Measurements from ENCODE around the gene NF2. TPM values are rescaled to one million over a fixed set of nuclear protein-coding genes. Genes with fewer than 3 reads are reported as not detected.

The NF2 gene
- polyA plus RNA-seq, 2 of the 4 experiments (the other 2 are of a cell fraction) = 14.4 to 23.7 TPM

- TF ChIP-seq PHF8 (IDR thresholded peaks at IDR 0.05; ENCODE audit: borderline replicate concordance, low read depth) = no peak
- TF ChIP-seq HEYL (CRISPR knock-in tag; IDR thresholded peaks at IDR 0.05) = no peak
- TF ChIP-seq CEBPB (IDR thresholded peaks at IDR 0.05) = no peak
- no peak for TF ChIP-seq MAX (IDR thresholded peaks at IDR 0.05)
- TF ChIP-seq MAFK (IDR thresholded peaks at IDR 0.05; ENCODE audit: partially characterized antibody) = no peak
- no peak for TF ChIP-seq RFX5 (IDR thresholded peaks at IDR 0.05)
- TF ChIP-seq, protein P1, sequence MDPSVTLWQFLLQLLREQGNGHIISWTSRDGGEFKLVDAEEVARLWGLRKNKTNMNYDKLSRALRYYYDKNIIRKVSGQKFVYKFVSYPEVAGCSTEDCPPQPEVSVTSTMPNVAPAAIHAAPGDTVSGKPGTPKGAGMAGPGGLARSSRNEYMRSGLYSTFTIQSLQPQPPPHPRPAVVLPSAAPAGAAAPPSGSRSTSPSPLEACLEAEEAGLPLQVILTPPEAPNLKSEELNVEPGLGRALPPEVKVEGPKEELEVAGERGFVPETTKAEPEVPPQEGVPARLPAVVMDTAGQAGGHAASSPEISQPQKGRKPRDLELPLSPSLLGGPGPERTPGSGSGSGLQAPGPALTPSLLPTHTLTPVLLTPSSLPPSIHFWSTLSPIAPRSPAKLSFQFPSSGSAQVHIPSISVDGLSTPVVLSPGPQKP (IDR thresholded peaks at IDR 0.05; ENCODE audit: low read depth, low read length) = no peak
- no peak for TF ChIP-seq JUNB (IDR thresholded peaks at IDR 0.05)
- no peak for TF ChIP-seq KDM1A (IDR thresholded peaks at IDR 0.05; ENCODE audit: low read depth)
- no peak for TF ChIP-seq NFE2L2 (conservative IDR thresholded peaks at IDR 0.05; ENCODE audit: low read length)
- no peak for TF ChIP-seq FOSB (CRISPR knock-in tag; IDR thresholded peaks at IDR 0.05)
- no peak for TF ChIP-seq ZNF302 (CRISPR knock-in tag; IDR thresholded peaks at IDR 0.05)
- no peak for TF ChIP-seq NPAS2 (CRISPR knock-in tag; IDR thresholded peaks at IDR 0.05; ENCODE audit: borderline replicate concordance)
- TF ChIP-seq HOXB5 (CRISPR knock-in tag; IDR thresholded peaks at IDR 0.05) = no peak
- TF ChIP-seq CBX2 (IDR thresholded peaks at IDR 0.05; ENCODE audit: borderline replicate concordance, low read depth) = no peak
- TF ChIP-seq, protein P2, sequence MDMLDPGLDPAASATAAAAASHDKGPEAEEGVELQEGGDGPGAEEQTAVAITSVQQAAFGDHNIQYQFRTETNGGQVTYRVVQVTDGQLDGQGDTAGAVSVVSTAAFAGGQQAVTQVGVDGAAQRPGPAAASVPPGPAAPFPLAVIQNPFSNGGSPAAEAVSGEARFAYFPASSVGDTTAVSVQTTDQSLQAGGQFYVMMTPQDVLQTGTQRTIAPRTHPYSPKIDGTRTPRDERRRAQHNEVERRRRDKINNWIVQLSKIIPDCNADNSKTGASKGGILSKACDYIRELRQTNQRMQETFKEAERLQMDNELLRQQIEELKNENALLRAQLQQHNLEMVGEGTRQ (IDR thresholded peaks at IDR 0.05) = no peak
- TF ChIP-seq KDM5A (IDR thresholded peaks at IDR 0.05) = no peak
- TF ChIP-seq, protein P3, sequence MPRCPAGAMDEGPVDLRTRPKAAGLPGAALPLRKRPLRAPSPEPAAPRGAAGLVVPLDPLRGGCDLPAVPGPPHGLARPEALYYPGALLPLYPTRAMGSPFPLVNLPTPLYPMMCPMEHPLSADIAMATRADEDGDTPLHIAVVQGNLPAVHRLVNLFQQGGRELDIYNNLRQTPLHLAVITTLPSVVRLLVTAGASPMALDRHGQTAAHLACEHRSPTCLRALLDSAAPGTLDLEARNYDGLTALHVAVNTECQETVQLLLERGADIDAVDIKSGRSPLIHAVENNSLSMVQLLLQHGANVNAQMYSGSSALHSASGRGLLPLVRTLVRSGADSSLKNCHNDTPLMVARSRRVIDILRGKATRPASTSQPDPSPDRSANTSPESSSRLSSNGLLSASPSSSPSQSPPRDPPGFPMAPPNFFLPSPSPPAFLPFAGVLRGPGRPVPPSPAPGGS (IDR thresholded peaks at IDR 0.05) = no peak
- TF ChIP-seq NR3C1 (IDR thresholded peaks at IDR 0.05) = no peak
- no peak for TF ChIP-seq ZSCAN20 (CRISPR knock-in tag; IDR thresholded peaks at IDR 0.05)
- Histone ChIP-seq H3K9me3 (no peaks in the 10 kb centered on the region), H3K27ac (peak overlapping the region in 1 of 2 experiments; percentile 47; a peak in 2 of 6 replicates), H3K4me3 (no peak overlapping the region), H3K4me2 (no peak overlapping the region), H3K4me1 (peaks cover 52% of the 10 kb centered on the region)
- WGBS (ENCODE audit: missing lambda C conversion rate) = 72% methylated on average over 4 of the region's 4 CpGs
- DNase-seq (ENCODE audit: low read depth in 1 of 2, low spot score in 1 of 2) (no peak), FAIRE-seq (no peak), ATAC-seq (no peak)
- ChIA-PET POLR2A (no interaction called here), CTCF (interaction anchor here (0.6 to 2.5 kb wide), 7 partner anchors 9 to 640 kb away, joined by 3 to 12 read pairs (median 3); no protein-coding TSS in a partner anchor)
Measured at GRCh38 chr22:29615705-29616327, 12.4 kb downstream of the NF2 start.

DNA sequence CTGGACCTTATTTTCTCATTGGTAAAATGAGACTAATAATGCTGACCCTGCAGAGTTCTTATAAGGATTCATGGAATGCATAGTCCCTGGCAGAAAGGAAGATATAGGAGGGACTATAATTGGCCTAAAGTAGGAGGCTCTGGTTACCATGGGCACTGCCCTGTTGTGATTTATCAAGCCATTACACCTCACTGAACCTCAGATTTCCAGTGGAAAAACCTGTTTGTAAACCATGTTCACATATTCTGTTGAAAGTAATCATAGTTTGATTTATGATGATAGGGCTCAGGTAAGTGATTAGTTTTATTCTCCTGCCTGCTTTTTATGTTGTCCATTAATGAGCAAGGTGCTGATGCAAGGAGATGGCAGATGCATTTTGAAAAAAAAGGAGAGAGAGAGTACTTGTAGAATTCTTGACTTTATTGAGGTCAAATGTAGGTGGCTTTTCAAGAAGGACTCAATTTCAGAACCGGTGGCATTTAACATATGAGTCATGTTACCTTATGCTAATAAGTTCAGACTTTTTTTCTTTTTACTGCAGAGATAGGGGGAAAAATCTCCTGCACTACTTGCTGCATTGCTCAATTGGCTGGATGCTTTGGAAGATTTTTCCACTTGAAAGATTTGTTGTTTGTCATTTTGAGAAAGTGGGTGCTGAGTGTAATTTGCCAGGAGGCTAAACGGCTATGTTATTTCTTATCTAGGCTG is 14.6 kb downstream of the NF2 start:
- no peak for FAIRE-seq

More for the DNA sequence above, 14.6 kb downstream of the NF2 start:
- H3K9me3 ChIP-seq = no peaks in the 10 kb centered on the region
- CTCF ChIA-PET = interaction anchor here (1.2 to 2.5 kb wide), 3 partner anchors 8 to 18 kb away, joined by 4 to 12 read pairs (median 5); no protein-coding TSS in a partner anchor
- peak in 1 of 2 experiments; percentile 36; a peak in 1 of 6 replicates for ATAC-seq
- H3K27ac ChIP-seq = peak overlapping the region; percentile 89 to 93
- peaks cover 72% of the 10 kb centered on the region for H3K4me1 ChIP-seq
- H3K4me3 ChIP-seq = no peak overlapping the region
- no peak for DNase-seq (ENCODE audit: low read depth in 1 of 2, low spot score in 1 of 2)
- TF ChIP-seq CEBPB (IDR thresholded peaks at IDR 0.05) (peak in 1 of 2 experiments; percentile 48; a peak in 2 of 4 replicates), MAFK (IDR thresholded peaks at IDR 0.05; ENCODE audit: partially characterized antibody) (peak; percentile 78), FOSL2 (IDR thresholded peaks at IDR 0.05) (no peak), FOSL2 (CRISPR knock-in tag; IDR thresholded peaks at IDR 0.05) (peak; percentile 16; the same call in 1 of the 2 replicates)
- TF ChIP-seq, protein P4, sequence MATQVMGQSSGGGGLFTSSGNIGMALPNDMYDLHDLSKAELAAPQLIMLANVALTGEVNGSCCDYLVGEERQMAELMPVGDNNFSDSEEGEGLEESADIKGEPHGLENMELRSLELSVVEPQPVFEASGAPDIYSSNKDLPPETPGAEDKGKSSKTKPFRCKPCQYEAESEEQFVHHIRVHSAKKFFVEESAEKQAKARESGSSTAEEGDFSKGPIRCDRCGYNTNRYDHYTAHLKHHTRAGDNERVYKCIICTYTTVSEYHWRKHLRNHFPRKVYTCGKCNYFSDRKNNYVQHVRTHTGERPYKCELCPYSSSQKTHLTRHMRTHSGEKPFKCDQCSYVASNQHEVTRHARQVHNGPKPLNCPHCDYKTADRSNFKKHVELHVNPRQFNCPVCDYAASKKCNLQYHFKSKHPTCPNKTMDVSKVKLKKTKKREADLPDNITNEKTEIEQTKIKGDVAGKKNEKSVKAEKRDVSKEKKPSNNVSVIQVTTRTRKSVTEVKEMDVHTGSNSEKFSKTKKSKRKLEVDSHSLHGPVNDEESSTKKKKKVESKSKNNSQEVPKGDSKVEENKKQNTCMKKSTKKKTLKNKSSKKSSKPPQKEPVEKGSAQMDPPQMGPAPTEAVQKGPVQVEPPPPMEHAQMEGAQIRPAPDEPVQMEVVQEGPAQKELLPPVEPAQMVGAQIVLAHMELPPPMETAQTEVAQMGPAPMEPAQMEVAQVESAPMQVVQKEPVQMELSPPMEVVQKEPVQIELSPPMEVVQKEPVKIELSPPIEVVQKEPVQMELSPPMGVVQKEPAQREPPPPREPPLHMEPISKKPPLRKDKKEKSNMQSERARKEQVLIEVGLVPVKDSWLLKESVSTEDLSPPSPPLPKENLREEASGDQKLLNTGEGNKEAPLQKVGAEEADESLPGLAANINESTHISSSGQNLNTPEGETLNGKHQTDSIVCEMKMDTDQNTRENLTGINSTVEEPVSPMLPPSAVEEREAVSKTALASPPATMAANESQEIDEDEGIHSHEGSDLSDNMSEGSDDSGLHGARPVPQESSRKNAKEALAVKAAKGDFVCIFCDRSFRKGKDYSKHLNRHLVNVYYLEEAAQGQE (IDR thresholded peaks at IDR 0.05) = no peak
- whole genome bisulfite sequencing (ENCODE audit: missing lambda C conversion rate) = 3% methylated on average over 2 of the region's 2 CpGs
- peak overlapping the region; percentile 54 for H3K4me2 ChIP-seq
- POLR2A ChIA-PET = no interaction called here

Data from A549 (cell line).